Ureter (tissue), 1 donor: Measurements from ENCODE around the gene DNAH7. TPM values are rescaled to one million over a fixed set of nuclear protein-coding genes. Genes with fewer than 3 reads are reported as not detected.

Source experiments
- DNase-seq: peaks from one replicate; pipeline ENCODE4 v3.0.0-alpha.2; 2020; ENCODE audit warnings: low spot score
- total RNA-seq: library from RNA; stranded (reverse); gene quantifications from one replicate; pipeline ENCODE4 v1.2.4, GENCODE V29; 2023
- donor health status: DM: yes; HTN: yes; CAD: no.

Gene DNAH7
- total RNA-seq, 1 donor from 2014 or later: 5.5 TPM

DNA sequence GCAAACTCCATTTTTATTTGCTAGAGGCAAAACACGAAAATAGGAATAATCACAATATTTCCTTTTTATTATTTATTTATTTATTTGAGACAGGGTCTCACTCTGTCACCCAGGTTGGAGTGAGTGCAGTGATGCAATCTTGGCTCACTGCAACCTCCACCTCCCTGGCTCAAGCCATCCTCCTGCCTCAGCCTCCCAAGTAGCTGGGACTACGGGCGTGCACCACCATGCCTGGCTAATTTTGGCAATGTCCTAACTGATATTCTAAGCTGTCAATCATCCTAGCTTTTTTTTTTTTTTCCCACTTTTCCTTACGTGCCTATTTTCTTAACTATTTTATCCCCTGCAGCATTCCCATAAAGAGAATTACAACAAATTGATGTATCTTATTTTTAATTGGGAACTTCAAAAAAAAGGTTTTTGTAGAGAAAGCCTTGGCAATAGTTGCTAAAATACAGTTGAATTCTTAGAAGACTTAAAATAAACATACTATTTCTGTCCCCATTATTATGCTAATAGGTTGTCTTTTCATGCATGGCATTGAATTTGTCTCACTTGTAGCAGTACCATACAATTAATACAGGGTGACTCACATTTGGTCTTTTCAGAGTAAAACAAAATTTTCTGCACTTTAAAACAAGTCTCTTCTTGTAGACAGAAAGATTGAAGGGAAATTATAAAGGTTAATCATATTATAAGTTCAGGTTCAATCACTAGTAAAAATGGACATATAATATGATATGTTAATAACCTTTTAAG is 258.1 kb downstream of the DNAH7 start:
- no peak for DNase-seq

DNA sequence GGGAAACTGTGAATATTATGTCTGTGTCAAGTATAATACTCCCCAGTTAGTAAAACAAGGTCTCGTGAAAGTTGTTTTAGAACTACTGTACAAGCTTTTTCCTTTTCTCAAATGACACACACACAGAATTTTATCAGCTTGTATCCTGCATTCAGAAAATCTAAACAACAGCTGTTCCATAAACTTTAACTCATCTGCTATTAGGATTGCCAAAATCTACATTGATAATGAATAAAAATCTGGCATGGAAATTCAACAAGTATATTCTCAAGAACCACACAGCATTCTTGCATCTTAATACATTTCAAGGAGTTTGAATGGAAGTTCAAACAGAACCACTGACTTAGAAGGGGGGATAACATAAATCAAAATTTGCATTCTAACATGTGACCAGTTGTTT is 260.4 kb downstream of the DNAH7 start:
- no peak for DNase-seq

DNA sequence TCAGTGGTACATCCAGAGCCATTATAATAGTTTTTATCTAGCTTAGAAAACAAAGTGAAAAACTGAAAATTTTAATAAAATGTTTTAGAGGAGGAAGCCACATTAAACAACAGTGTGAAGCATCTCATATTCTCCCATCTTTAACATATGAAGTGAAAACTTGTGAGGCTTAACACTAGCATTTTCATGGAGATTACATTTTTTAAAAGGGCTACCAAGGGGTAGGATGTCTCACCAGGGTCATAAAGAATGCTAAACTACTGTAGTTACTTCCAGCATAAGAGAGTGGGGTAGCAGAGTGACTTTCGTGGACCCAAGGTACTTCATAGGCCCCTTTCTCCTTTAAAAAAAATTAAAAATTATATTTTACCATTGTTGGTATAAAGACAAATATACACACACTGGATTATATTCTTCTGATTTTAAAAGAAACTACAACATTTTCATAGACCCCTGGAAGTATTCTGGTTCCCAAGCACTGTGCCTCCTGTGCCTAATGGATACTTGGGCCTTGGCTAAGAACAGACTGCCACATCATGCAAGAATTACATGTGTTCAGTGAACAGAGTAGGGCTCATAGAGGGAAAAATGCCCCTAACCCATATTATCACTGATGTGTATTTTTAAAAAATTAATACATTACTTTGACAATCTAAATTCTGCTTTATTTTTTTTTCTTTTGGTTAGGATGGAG is 263.2 kb downstream of the DNAH7 start:
- no peak for DNase-seq

DNA sequence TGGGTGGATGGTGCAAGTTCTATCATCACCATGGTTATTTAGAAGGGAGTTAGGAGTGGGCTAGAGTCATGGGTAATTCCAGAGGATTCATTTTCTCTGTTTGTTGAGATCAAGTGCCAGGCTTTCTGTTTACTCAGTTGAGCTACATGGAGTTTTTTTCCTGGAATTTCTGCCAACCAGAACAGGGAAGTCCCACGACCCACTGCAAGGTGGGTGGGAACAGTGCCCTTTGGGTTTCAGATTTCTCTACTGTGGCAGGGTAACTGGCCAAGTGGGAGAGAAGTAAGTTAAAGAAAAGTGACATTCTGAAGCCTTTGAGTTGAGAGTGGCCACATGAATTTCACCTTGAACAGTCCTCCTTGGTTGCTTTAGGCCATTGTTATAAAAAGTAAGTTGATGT is 272.8 kb downstream of the DNAH7 start:
- no peak for DNase-seq

DNA sequence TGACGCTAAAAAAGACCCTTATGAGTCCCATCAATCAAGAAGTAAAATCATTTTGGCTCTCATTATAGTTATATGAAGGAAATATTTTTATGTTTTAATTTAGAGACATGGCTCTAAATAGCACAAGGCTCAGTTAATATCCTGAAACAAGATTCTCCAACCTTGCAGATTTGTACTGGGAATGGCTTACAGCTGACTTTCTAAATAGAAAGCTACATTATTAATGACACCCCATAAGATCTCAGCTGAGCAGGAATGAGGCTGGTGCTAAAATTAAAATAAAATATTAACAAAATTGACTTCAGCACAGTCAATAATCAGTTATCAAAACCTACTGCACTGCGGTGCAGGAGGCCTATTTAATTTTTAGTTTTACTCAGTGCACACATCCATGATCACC is 274.8 kb downstream of the DNAH7 start:
- no peak for DNase-seq

DNA sequence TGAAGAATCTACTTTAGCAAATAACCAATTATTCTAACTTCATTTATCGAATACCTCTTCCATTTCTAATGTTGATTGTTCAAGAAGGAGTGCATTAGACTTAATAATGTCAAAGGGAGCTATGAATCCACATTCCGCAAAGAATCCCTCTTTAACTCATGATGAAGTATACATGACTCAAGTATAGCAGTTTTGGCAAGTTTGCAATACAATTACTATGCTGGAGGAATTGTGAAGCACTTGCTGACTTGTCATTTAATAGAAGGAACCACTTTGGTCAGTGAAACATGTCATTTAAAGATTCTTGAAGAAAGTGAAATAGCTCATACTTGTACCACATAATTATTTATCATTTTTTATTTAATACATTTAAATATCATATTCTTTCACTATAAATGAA is 286.5 kb downstream of the DNAH7 start:
- no peak for DNase-seq

DNA sequence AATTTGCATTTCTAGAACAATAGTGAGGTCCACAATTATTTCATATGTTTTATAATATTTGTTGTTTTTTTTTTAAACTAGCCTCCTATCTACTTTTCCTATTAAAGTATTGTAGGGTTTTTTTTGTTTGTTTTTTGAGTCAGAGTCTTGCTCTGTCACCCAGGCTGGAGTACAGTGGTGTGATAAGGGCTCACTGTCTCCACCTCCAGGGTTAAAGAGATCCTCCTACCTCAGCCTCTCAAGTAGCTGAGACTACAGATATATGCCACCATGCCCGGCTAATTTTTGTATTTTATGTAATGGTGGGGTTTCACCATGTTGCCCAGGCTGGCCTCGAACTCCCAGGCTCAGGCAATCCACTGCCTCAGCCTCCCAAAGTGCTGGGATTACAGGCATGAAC is 289.1 kb downstream of the DNAH7 start:
- no peak for DNase-seq

DNA sequence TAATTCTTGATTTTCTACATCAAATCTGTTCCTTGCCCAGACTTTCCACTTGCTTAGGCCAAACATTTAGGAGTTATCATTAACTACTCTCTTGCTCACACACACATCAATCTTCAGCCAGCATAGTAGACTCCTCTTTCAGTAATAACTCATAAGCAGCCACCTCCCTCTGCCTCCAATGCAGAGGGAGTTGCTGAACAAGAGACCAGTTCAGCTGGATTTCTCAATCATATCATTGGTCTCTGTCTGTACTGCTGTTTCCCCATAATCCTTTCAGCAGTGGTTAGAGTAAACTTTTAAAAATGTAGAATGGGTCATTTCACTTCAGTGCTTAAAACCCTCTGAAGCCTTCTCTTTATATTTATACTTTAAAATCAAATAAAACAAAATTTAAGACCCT is 298.7 kb downstream of the DNAH7 start:
- DNase-seq: no peak

DNA sequence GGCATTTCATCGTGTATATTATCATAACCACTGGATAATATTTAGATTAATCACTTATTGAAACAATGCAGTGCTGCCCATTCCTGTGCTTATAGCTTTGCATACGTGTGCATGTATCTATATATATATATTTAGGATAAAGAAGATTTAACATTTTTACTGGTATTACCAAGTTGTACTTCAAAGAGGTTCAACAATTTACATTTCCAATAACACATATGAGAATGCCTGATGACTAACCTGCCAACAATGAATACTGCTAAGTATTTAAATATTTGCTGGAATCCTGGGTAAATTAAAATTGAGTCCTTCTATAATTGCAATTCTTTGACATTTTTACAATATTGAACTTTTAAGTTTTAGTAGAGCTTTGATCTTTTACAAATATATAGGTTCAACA is 300.2 kb downstream of the DNAH7 start:
- DNase-seq: no peak

DNA sequence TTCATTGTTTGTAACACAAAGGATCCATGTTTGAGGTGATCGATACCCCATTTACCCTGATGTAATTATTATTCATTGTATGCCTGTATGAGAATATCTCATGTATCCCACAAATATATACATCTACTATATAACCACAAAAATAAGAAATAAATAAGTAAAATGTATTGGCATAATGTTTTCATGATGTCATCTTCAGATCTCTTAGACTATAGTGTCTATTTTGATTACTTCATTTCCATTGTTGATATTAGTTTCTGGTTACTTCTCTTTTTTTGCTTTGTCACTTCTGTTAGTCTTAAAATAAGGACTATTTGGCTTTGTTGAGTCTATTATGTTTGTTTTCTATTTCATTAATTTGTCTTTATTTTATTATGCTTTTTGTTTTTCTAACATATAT is 301.9 kb downstream of the DNAH7 start:
- DNase-seq: no peak

DNA sequence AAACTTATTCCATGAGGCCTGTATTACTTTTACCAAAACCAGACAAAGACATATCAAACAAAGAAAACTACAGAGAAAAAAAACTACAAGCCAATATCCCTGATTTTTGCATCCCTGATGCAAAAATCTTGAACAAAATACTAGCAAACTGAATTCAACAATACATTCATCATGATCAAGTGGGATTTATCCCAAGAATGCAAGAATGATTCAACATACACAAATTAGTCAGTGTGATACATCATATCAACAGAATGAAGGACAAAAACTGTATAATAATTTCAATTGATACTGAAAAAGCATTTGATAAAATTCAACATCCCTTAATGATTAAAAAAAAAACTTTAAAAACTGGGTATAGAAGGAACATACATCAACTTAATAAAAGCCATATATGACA is 304.8 kb downstream of the DNAH7 start:
- no peak for DNase-seq

DNA sequence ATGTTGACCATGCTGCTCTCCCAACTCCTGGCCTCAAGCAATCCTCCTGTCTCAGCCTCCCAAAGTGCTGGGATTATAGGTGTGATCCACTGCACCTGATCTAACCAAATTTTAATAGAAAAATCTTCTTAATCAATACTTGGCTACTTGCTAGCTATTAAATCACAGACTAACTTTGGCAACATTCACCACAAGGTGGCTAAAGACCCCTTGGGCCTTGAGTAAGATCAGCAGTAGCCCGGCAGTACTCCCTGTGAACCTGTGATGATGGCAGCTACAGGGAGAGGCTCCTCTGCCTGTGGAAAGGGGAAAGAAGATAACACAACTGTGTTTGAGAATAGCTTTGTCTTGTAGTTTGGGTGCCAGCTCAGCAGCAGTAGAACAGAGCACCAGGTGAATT is 308.8 kb downstream of the DNAH7 start:
- no peak for DNase-seq

DNA sequence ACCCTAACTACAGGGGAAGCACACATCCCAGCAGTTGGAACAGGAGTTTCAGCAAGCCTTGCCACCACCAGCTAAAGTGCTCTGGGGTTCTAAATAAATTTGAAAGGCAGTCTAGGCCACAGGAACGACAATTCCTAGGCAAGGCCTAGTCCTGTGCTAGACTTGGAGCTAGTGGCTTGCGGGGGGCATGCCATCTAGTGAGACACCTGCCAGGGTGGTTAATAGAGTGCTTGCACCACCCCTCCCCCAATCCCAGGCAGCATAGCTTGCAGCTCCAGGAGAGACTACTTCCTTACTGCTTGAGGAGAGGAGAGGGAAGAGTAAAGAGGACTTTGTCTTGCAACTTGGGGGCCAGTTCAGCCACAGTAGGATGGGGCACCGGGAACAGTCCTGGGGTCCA is 309.8 kb downstream of the DNAH7 start:
- DNase-seq: no peak

DNA sequence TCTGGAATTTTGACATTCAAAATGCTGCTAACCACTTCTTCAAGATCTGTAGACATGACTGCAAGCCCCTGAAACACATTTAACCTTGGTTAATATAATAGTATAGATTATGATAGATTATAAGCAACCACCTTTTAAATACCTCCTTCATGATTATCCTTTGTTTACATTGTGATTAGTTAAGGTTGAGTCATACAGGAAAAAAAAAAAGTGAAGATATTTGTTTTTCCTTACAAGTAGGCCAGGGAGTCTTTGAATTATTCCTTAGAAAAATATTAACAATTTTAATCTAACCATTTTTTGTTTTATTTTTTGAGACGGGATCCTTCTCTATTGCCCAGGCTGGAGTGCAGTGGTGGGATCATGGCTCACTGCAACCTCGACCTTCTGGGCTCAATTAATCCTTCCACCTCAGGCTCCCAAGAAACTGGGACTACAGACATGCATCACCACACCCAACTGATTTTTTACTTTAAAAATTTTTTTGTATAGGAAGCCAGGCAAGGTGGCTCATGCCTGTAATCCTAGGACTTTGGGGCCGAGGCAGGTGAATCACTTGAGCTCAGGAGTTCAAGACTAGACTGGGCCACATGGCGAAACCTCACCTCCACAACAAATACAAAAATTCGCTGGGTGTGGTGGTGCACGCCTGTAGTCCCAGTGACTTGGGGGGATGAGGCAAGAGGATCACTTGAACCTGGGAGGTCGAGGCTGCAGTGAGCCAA is 312.3 kb downstream of the DNAH7 start:
- no peak for DNase-seq

DNA sequence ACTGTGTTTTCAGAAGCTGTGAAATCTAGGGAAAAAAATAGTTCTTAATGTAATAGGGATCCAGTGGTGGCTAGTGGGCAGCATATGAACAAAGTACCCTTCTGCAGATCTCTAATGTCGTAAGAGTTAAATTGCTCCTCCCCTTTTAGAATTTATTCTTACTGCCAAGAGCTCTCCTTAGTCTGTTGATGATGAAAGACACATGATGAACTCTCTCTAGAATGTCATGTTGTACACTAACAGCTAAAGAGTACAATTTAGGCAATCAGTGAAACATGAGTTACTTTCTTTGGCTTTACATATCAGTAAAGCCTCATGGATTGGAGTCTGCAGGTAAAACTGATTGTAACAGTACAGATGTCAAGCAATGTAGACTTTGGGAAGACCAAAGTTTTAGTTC is 327.4 kb downstream of the DNAH7 start:
- no peak for DNase-seq

DNA sequence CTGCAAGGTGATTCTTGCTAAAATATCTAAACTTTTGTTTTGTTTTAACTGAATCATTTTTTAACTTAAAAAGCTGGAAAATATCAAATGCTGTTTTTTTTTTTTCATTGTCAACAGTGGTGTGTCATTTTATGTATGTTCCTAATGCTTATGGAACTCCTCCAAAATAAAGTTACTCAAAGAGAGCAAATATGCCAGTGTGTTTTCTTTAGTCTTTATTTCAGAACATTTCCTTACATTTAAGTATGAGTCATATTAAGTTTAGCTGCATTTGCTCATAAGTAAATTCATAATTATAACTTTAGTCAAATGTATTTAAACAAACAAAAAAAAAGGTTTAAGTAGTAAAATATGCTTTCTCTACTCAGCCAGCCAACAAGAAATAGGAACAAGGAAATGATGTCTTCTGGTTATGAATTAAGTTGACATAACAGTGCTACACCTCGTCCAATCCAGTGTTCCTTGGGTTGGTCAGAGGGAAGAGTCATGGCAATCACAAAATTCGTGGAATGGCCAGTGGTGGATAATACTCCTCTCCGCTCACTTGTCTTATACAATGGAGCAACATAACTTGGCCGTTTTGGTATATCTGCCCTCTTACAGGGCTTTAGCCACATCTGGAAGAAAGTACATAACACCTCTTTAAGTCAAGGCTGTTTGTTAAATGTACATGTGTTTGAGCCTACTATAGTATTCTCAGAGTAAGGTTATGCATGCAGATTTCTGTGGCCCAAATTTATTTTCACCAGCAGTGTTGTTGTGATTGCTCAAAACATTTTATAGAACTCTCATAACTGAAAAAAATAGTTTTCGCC is 330.9 kb downstream of the DNAH7 start:
- no peak for DNase-seq

DNA sequence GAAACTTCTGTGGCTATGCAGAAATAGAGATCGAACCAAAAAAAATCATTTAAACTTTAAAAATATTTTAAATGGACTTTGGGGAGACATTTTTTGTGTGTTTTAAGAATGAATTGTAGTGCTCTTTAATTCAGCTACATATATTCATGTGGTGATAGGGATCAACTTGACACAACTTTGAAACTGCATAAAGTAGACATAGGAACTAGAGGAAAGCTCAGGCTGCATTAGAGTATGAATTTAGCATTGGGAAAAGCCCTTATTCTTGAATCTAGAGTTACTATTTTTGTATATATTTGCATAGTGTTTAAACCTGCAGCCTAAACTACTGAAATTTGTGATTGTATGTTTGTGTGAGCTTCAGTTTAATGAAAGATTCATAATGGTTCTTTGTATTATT is 333.3 kb downstream of the DNAH7 start:
- no peak for DNase-seq

DNA sequence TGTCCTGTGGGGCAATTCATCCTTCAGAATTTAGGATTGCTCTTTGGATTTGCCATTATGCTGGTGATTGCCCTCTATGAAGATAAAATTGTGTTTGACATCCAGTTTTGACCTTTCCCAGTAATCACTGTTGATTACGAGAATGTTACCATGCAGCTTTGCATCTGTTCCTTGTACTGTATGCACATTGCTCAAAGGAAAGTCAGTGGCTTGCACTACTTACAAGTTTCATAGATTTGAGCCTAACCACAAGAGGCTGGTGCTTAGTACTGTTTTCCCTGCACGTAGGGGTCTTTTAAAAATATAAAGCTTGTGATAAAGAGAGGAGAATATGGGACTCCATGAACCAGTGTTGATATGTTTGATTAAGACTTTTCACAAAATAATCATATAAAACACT is 333.7 kb downstream of the DNAH7 start:
- DNase-seq: no peak

DNA sequence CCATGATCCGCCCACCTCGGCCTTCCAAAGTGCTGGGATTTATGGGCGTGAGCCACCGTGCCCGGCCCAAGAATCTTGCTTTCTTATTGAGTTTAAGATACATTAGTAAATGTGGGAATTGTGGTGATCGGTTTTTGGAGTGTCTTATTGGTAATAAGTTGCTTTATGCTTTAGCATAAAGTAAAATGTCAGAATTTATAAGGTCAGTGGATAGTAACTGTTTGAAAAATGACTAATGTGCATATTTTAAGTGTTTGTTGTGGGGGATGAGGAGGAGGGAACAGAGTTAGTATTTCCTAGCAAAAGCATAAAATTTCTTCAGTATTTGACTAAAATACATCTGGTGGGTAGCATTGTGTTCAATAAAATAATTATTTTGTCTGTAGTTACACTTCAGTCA is 334.2 kb downstream of the DNAH7 start:
- DNase-seq: no peak

DNA sequence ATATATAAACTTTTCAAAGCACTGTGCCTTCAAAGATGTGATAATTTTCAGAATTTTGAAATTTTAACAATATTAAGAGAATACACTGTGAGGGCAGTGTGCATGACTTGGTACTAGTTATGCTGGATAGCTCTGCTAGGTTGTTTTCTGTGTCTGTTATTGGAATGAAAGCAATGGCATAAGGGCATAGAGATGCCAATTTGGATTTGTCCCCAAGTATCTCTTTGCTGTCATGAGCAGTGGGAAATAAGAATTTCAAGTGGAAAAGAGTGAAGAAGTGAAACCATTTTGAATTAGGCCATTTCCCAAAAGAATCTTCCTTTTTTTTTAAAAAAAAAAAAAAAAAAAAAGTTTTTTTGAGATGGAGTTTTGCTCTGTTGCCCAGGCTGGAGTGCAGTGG is 334.8 kb downstream of the DNAH7 start:
- no peak for DNase-seq

DNA sequence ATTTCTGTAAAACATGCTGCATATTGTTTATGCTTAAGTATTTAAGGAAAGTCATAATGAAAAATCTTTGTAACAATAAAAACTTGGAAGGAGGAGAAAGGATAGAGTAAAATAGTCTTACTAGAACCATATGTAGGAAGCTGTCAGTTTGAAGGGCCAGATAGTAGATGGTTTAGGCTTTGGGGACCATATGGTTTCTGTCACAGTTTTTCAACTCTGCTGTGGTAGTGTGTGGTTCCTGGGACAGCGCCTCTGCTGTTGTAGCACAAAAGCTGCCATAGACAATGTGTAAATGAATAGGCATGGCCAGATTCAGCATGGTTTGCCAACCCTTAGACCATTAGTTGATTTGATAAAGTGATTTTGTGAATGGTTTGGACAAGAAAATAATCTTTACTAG is 336.1 kb downstream of the DNAH7 start:
- DNase-seq: no peak

DNA sequence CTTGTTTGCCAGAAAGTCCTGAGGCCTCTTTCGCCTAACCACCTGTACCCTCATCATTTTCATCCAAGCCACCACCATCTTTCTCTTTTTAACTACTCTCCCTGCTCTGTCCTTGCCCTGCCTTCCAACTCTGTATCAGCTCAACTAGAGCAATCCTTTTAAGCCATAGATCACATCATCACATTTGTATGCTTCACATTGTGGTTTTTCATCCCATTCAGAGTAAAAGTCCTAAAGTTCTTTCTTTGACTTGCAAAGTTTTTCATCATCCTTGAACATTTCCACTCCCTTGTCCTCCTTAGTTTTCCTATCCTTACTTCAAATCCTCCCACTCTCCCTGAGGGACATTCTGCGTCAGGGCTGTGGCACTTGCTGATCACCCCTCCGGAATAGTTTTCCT is 337.7 kb downstream of the DNAH7 start:
- no peak for DNase-seq
